ENCODE measurements around the gene GGT7.
A peak's percentile ranks its signal among the peaks of the same experiment; 100 is the strongest.
"Not testable (repeated sequence)": the region's sequence is repeated elsewhere in the genome, so short reads cannot be mapped to it uniquely, and the experiment has no call there.

GGT7 gene

GRCh38 chr20:34883809-34884208, 11.2 kb upstream of the GGT7 start:
- ChIA-PET POLR2A (interaction anchor here (1.0 kb wide), 1 partner anchor 8 kb away, joined by 3 read pairs; the partner anchor contains the start of gene ACSS2), CTCF (interaction anchor here (1.3 to 1.4 kb wide), 2 partner anchors 19 to 50 kb away, joined by 3 read pairs; no protein-coding TSS in a partner anchor)
- WGBS (ENCODE audit: insufficient coverage): 100% methylated on average over 2 of the region's 4 CpGs
- Histone ChIP-seq H3K4me3 (ENCODE audit: control insufficient read depth in 1 of 7, extremely low read depth in 1 of 7, insufficient read depth in 4 of 7, low read depth in 2 of 7, low read length in 6 of 7) (no peak overlapping the region), H3K9me3 (ENCODE audit: control extremely low read depth in 1 of 5, control insufficient read depth in 4 of 5, insufficient read depth in 2 of 5, low read depth in 1 of 5, low read length in 4 of 5) (no peaks in the 10 kb centered on the region), H3K27ac (ENCODE audit: insufficient read depth in 1 of 2, low read depth in 1 of 2, low read length in 2 of 2, poor library complexity in 1 of 2, severe bottlenecking in 2 of 2) (no peak overlapping the region), H3K27me3 (replicated peaks in 2 of 5; ENCODE audit: control insufficient read depth in 4 of 5, insufficient read depth in 5 of 5, low read length in 4 of 5) (no peaks in the 10 kb centered on the region), H3K4me1 (ENCODE audit: control extremely low read depth in 1 of 4, control insufficient read depth in 4 of 4, insufficient read depth in 4 of 4, low read length in 3 of 4) (peaks cover 0 to 4% (median 3%) of the 10 kb centered on the region in 4 experiments), H3K36me3 (ENCODE audit: control insufficient read depth in 4 of 4, insufficient read depth in 4 of 4, low read length in 3 of 4) (peaks cover 3 to 42% (median 16%) of the 10 kb centered on the region in 4 experiments)
- DNase-seq: no peak

- POLR2A ChIA-PET: no interaction called here
- DNase-seq: no peak
- H3K36me3 ChIP-seq (ENCODE audit: control insufficient read depth in 4 of 4, insufficient read depth in 4 of 4, low read length in 3 of 4): peaks cover 3 to 42% (median 16%) of the 10 kb centered on the region in 4 experiments
- no peak overlapping the region for H3K4me3 ChIP-seq (ENCODE audit: control insufficient read depth in 1 of 7, extremely low read depth in 1 of 7, insufficient read depth in 4 of 7, low read depth in 2 of 7, low read length in 6 of 7)
- H3K9me3 ChIP-seq (ENCODE audit: control extremely low read depth in 1 of 5, control insufficient read depth in 4 of 5, insufficient read depth in 2 of 5, low read depth in 1 of 5, low read length in 4 of 5): no peaks in the 10 kb centered on the region
- H3K4me1 ChIP-seq (ENCODE audit: control extremely low read depth in 1 of 4, control insufficient read depth in 4 of 4, insufficient read depth in 4 of 4, low read length in 3 of 4): no peaks in the 10 kb centered on the region
- CTCF ChIA-PET: interaction anchor here (0.7 to 1.4 kb wide), 3 partner anchors 10 to 51 kb away, joined by 3 read pairs; partner anchors contain the start of gene GGT7
- no peak overlapping the region for H3K27ac ChIP-seq (ENCODE audit: insufficient read depth in 1 of 2, low read depth in 1 of 2, low read length in 2 of 2, poor library complexity in 1 of 2, severe bottlenecking in 2 of 2)
- no peaks in the 10 kb centered on the region for H3K27me3 ChIP-seq (replicated peaks in 2 of 5; ENCODE audit: control insufficient read depth in 4 of 5, insufficient read depth in 5 of 5, low read length in 4 of 5)
Measured at GRCh38 chr20:34883087-34883688, 10.5 kb upstream of the GGT7 start.

- CTCF ChIA-PET: no interaction called here
- Histone ChIP-seq H3K9me3 (ENCODE audit: control extremely low read depth in 1 of 5, control insufficient read depth in 4 of 5, insufficient read depth in 2 of 5, low read depth in 1 of 5, low read length in 4 of 5) (no peaks in the 10 kb centered on the region), H3K36me3 (ENCODE audit: control insufficient read depth in 4 of 4, insufficient read depth in 4 of 4, low read length in 3 of 4) (peaks cover 3 to 34% (median 16%) of the 10 kb centered on the region in 4 experiments), H3K4me3 (ENCODE audit: control insufficient read depth in 1 of 7, extremely low read depth in 1 of 7, insufficient read depth in 4 of 7, low read depth in 2 of 7, low read length in 6 of 7) (no peak overlapping the region), H3K27me3 (replicated peaks in 2 of 5; ENCODE audit: control insufficient read depth in 4 of 5, insufficient read depth in 5 of 5, low read length in 4 of 5) (no peaks in the 10 kb centered on the region), H3K4me1 (ENCODE audit: control extremely low read depth in 1 of 4, control insufficient read depth in 4 of 4, insufficient read depth in 4 of 4, low read length in 3 of 4) (peaks cover 1 to 7% (median 3%) of the 10 kb centered on the region in 4 experiments), H3K27ac (ENCODE audit: insufficient read depth in 1 of 2, low read depth in 1 of 2, low read length in 2 of 2, poor library complexity in 1 of 2, severe bottlenecking in 2 of 2) (no peak overlapping the region)
- no peak for DNase-seq
- 100% methylated on average over 1 of the region's 2 CpGs for WGBS (ENCODE audit: insufficient coverage)
- POLR2A ChIA-PET: no interaction called here
Measured at GRCh38 chr20:34881689-34882088, 9.0 kb upstream of the GGT7 start.

- POLR2A ChIA-PET: interaction anchor here (0.7 to 0.9 kb wide), 2 partner anchors 13 to 62 kb away, joined by 4 to 6 read pairs; no protein-coding TSS in a partner anchor
- H3K36me3 ChIP-seq (ENCODE audit: control insufficient read depth in 4 of 4, insufficient read depth in 4 of 4, low read length in 3 of 4): peaks cover 3 to 34% (median 16%) of the 10 kb centered on the region in 4 experiments
- DNase-seq; H3K4me1 ChIP-seq (ENCODE audit: control extremely low read depth in 1 of 4, control insufficient read depth in 4 of 4, insufficient read depth in 4 of 4, low read length in 3 of 4); H3K27ac ChIP-seq (ENCODE audit: insufficient read depth in 1 of 2, low read depth in 1 of 2, low read length in 2 of 2, poor library complexity in 1 of 2, severe bottlenecking in 2 of 2); H3K4me3 ChIP-seq (ENCODE audit: control insufficient read depth in 1 of 7, extremely low read depth in 1 of 7, insufficient read depth in 4 of 7, low read depth in 2 of 7, low read length in 6 of 7); CTCF ChIA-PET; H3K9me3 ChIP-seq (ENCODE audit: control extremely low read depth in 1 of 5, control insufficient read depth in 4 of 5, insufficient read depth in 2 of 5, low read depth in 1 of 5, low read length in 4 of 5); H3K27me3 ChIP-seq (replicated peaks in 2 of 5; ENCODE audit: control insufficient read depth in 4 of 5, insufficient read depth in 5 of 5, low read length in 4 of 5): not testable (repeated sequence)
- no CpG with 5 or more reads among the region's 7 CpGs for WGBS (ENCODE audit: insufficient coverage)
Measured at GRCh38 chr20:34880971-34881370, 8.3 kb upstream of the GGT7 start.

GRCh38 chr20:34880215-34880850, 7.7 kb upstream of the GGT7 start:
- ChIA-PET POLR2A (interaction anchor here (0.6 to 0.9 kb wide), 3 partner anchors 12 to 77 kb away, joined by 3 to 6 read pairs (median 4); no protein-coding TSS in a partner anchor), CTCF (no interaction called here)
- Histone ChIP-seq H3K4me3 (ENCODE audit: control insufficient read depth in 1 of 7, extremely low read depth in 1 of 7, insufficient read depth in 4 of 7, low read depth in 2 of 7, low read length in 6 of 7) (no peak overlapping the region), H3K27ac (ENCODE audit: insufficient read depth in 1 of 2, low read depth in 1 of 2, low read length in 2 of 2, poor library complexity in 1 of 2, severe bottlenecking in 2 of 2) (no peak overlapping the region), H3K4me1 (ENCODE audit: control extremely low read depth in 1 of 4, control insufficient read depth in 4 of 4, insufficient read depth in 4 of 4, low read length in 3 of 4) (peaks cover 5 to 15% (median 11%) of the 10 kb centered on the region in 4 experiments), H3K9me3 (ENCODE audit: control extremely low read depth in 1 of 5, control insufficient read depth in 4 of 5, insufficient read depth in 2 of 5, low read depth in 1 of 5, low read length in 4 of 5) (no peaks in the 10 kb centered on the region), H3K36me3 (ENCODE audit: control insufficient read depth in 4 of 4, insufficient read depth in 4 of 4, low read length in 3 of 4) (peaks cover 3 to 28% (median 15%) of the 10 kb centered on the region in 4 experiments), H3K27me3 (replicated peaks in 2 of 5; ENCODE audit: control insufficient read depth in 4 of 5, insufficient read depth in 5 of 5, low read length in 4 of 5) (no peaks in the 10 kb centered on the region)
- no peak for DNase-seq
- WGBS (ENCODE audit: insufficient coverage): no CpG with 5 or more reads among the region's 6 CpGs

- Histone ChIP-seq H3K27ac (ENCODE audit: insufficient read depth in 1 of 2, low read depth in 1 of 2, low read length in 2 of 2, poor library complexity in 1 of 2, severe bottlenecking in 2 of 2) (peak within 1 kb of the TSS; percentile 54 to 80), H3K36me3 (ENCODE audit: control insufficient read depth in 4 of 4, insufficient read depth in 4 of 4, low read length in 3 of 4) (no peaks in the 10 kb centered on the region), H3K27me3 (replicated peaks in 2 of 5; ENCODE audit: control insufficient read depth in 4 of 5, insufficient read depth in 5 of 5, low read length in 4 of 5) (peaks cover 0 to 3% (median 0%) of the 10 kb centered on the region in 5 experiments), H3K4me1 (ENCODE audit: control extremely low read depth in 1 of 4, control insufficient read depth in 4 of 4, insufficient read depth in 4 of 4, low read length in 3 of 4) (peaks cover 5 to 43% (median 33%) of the 10 kb centered on the region in 4 experiments), H3K4me3 (ENCODE audit: control insufficient read depth in 1 of 7, extremely low read depth in 1 of 7, insufficient read depth in 4 of 7, low read depth in 2 of 7, low read length in 6 of 7) (peak within 1 kb of the TSS; percentile 74 to 94 (median 76)), H3K9me3 (ENCODE audit: control extremely low read depth in 1 of 5, control insufficient read depth in 4 of 5, insufficient read depth in 2 of 5, low read depth in 1 of 5, low read length in 4 of 5) (no peaks in the 10 kb centered on the region)
- ChIA-PET CTCF (interaction anchor here (1.3 to 6.1 kb wide), 3 partner anchors 65 to 81 kb away, joined by 4 to 87 read pairs (median 42); partner anchors contain the start of genes GSS and MYH7B), POLR2A (interaction anchor here (0.6 to 2.1 kb wide), 5 partner anchors 8 to 832 kb away, joined by 3 to 9 read pairs (median 3); partner anchors contain the start of genes GSS and MYH7B)
- WGBS (ENCODE audit: insufficient coverage): under 1% methylated on average over 54 of the region's 63 CpGs
- DNase-seq: no peak
Measured at GRCh38 chr20:34876406-34877282, 4.0 kb upstream of the GGT7 start, which contains the start of gene ACSS2. TSS of gene ACSS2 (plus strand) at chr20:34876612. CDS start at chr20:34876646, 34 bp downstream.
